Tibial artery (tissue), 4 donors: ENCODE results near the gene PRR5L.

Experiments
- DNase-seq, 2 donors: peaks; one replicate each; pipeline ENCODE4 v3.0.0-alpha.2; 2019
- H3K27ac ChIP-seq, 2 donors: fragments of 200-600 bp; sonication (generic) in 1 of 2; 1 replicate in 1 of 2; 2 replicates in 1 of 2; pipeline ENCODE4 v1.5.1; 2018 to 2019; ENCODE audit warnings: mild to moderate bottlenecking in 1 of 2
- H3K27me3 ChIP-seq, 2 donors: fragments of 200-600 bp; sonication (generic) in 1 of 2; one replicate each; pipeline versions ENCODE4 v1.5.1 to v1.6.0; 2016 to 2019
- H3K36me3 ChIP-seq, 3 donors: fragments of 200-600 bp; sonication (generic) in 2 of 3; one replicate each; pipeline ENCODE4 v1.5.1; 2016 to 2019; ENCODE audit warnings: mild to moderate bottlenecking in 2 of 3
- H3K4me1 ChIP-seq, 4 donors: fragments of 200-600 bp; sonication (generic) in 2 of 4; 1 replicate in 3 of 4; 2 replicates in 1 of 4; pipeline ENCODE4 v1.5.1; 2016 to 2019
- H3K4me3 ChIP-seq, 2 donors: fragments of 200-600 bp; sonication (generic) in 1 of 2; 1 replicate in 1 of 2; 2 replicates in 1 of 2; pipeline ENCODE4 v1.5.1; 2018 to 2019; ENCODE audit warnings: mild to moderate bottlenecking in 2 of 2
- H3K9me3 ChIP-seq, 3 donors: fragments of 200-600 bp; sonication (generic) in 1 of 3; one replicate each; pipeline ENCODE4 v1.5.1; 2016 to 2019
- CTCF ChIP-seq, 2 experiments: fragments of 200-600 bp in 1 of 2; fragments of 450-650 bp in 1 of 2; IDR thresholded peaks; one replicate each; pipeline ENCODE4 v1.5.1; 2017 to 2019; ENCODE audit warnings: antibody characterized with exemption in 2 of 2, mild to moderate bottlenecking in 1 of 2, moderate library complexity in 1 of 2
- intact Hi-C: fragments of 100-400 bp; cut with DNase I; formaldehyde crosslinking; loops from one replicate; pipeline ENCODE4 v1.15.0; 2023; ENCODE audit warnings: low total_unique reads

The PRR5L gene

DNA sequence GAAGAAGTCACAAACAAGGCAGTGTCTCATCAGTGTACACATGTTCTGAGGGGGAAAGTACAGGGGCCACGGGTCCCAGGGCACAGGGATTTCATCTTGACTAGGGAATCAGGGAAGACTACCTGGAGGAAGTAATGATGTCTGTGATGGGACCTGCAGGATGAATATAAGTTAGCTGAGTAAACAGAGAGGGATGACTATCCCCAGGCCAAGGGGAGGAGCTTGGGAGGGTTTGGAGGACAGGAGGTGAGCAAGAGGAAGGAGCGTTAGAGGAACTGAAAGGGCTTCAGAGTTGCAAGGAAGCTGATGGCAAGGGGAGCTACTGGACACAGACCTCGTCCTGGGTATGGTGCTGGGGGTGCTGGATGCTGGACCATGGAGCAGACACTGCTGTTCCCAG, 157.6 kb downstream of the PRR5L start:
- Histone ChIP-seq H3K27ac (peak overlapping the region in 1 of 2 donors; percentile 94), H3K9me3 (no peaks in the 10 kb centered on the region), H3K4me3 (no peak overlapping the region), H3K36me3 (no peaks in the 10 kb centered on the region), H3K4me1 (peaks cover 0 to 86% (median 73%) of the 10 kb centered on the region in 4 donors), H3K27me3 (no peaks in the 10 kb centered on the region)
- no peak for TF ChIP-seq CTCF (IDR thresholded peaks at IDR 0.05)
- DNase-seq, result no peak
- intact Hi-C loops, result no loop called here

- no peaks in the 10 kb centered on the region for H3K9me3 ChIP-seq
- H3K27ac ChIP-seq, result peak overlapping the region; percentile 89 to 94
- H3K36me3 ChIP-seq, result no peaks in the 10 kb centered on the region
- H3K4me1 ChIP-seq, result peaks cover 0 to 77% (median 68%) of the 10 kb centered on the region in 4 donors
- intact Hi-C loops, result no loop called here
- no peaks in the 10 kb centered on the region for H3K27me3 ChIP-seq
- no peak overlapping the region for H3K4me3 ChIP-seq
- no peak for DNase-seq
- no peak for TF ChIP-seq CTCF (IDR thresholded peaks at IDR 0.05)
Observed at GRCh38 chr11:36454551-36454940, 158.5 kb downstream of the PRR5L start.

GRCh38 chr11:36454941-36455631, 159.0 kb downstream of the PRR5L start:
- no peaks in the 10 kb centered on the region for H3K36me3 ChIP-seq
- H3K27ac ChIP-seq, result peak overlapping the region; percentile 89 to 94
- intact Hi-C loops, result no loop called here

GRCh38 chr11:36455658-36456111, 159.6 kb downstream of the PRR5L start:
- H3K4me3 ChIP-seq, result peak overlapping the region in 1 of 2 donors; percentile 3
- H3K27ac ChIP-seq, result peak overlapping the region; percentile 89 to 94
- intact Hi-C loops, result no loop called here

More at GRCh38 chr11:36454941-36455631, 159.0 kb downstream of the PRR5L start:
- peaks cover 0 to 72% (median 63%) of the 10 kb centered on the region in 4 donors for H3K4me1 ChIP-seq
- peak in 1 of 2 donors; percentile 79 for DNase-seq
- H3K9me3 ChIP-seq, result no peaks in the 10 kb centered on the region
- H3K4me3 ChIP-seq, result peak overlapping the region in 1 of 2 donors; percentile 3
- TF ChIP-seq CTCF (IDR thresholded peaks at IDR 0.05), result no peak
- H3K27me3 ChIP-seq, result no peaks in the 10 kb centered on the region

DNA sequence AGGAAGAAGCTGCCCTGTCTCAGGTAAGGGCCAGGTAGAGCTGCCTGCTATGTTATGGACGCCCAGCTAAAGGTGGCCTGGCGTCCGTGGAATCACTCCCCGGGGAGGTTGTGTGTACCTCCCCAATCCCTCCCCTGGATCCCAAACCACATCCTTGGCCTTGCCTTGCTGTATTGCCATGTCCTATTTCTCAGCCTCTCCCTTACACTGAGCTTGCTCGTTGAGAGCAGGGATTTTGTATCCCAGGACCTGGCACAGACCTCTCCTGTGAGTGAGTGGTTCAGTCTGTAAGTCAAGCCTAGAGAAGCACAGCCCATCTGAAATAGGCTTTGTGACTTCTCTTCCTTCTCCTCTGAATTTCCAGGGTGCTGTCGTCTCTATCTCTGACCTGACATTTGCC, 160.1 kb downstream of the PRR5L start:
- no peaks in the 10 kb centered on the region for H3K27me3 ChIP-seq
- H3K9me3 ChIP-seq, result no peaks in the 10 kb centered on the region
- H3K4me3 ChIP-seq, result no peak overlapping the region
- peaks cover 0 to 62% (median 56%) of the 10 kb centered on the region in 4 donors for H3K4me1 ChIP-seq
- intact Hi-C loops, result no loop called here
- peak overlapping the region; percentile 89 to 94 for H3K27ac ChIP-seq
- H3K36me3 ChIP-seq, result no peaks in the 10 kb centered on the region
- no peak for TF ChIP-seq CTCF (IDR thresholded peaks at IDR 0.05)
- no peak for DNase-seq

More at GRCh38 chr11:36455658-36456111, 159.6 kb downstream of the PRR5L start:
- no peaks in the 10 kb centered on the region for H3K36me3 ChIP-seq
- peak; percentile 86 to 98 for DNase-seq
- peaks cover 0 to 66% (median 58%) of the 10 kb centered on the region in 4 donors for H3K4me1 ChIP-seq
- H3K27me3 ChIP-seq, result no peaks in the 10 kb centered on the region
- no peaks in the 10 kb centered on the region for H3K9me3 ChIP-seq
- no peak for TF ChIP-seq CTCF (IDR thresholded peaks at IDR 0.05)
